A204.1 (cell line): ENCODE measurements around the gene STX17.
"Not testable (repeated sequence)": the region's sequence is repeated elsewhere in the genome, so short reads cannot be mapped to it uniquely, and the experiment has no call there.

ENCODE experiments used
- FAIRE-seq: peaks from 2 replicates; lab custom pipeline; 2012; peaks lifted over from hg19 to GRCh38; lab: Jason Lieb, UNC

The STX17 gene

DNA sequence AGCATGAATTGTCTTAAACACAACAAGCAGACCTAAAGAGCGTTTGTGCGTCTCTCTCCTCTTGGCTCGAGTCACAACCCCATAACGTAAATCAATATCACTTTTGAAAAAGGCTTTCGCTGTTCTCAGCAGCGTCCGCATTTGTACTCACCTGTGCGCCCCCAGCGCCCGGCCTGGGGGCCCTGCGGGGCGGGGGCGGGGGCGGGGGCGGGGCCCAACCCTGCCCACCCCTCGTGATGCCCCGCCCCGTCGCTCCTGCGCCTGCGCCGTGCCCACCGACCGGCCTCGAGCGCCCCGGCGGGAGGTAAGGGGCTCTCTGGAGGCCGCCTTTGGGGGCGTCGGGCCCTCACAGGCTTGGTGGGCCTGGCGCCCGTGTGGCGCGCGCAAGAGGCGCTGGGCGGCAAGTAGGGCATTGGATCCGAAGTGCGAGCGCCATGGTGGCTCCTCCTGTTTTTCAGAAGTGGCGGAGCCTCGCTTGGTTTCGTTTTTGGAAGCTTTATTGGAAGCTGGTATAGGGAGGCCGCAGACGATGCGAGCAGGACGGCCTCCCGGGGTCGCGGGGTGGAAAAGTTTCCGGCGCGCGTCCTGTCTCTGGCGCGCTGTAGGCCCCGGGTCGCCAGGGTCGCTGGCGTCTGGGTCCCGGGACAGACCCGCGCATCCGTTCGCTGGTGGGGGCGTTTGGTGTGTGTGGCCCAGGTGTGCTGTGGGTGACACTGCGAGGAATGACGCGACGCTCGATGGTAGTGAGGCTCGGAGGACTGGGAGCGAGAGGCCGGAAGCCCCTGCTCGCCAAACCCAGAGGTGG, at the start of gene STX17:
STX17 (plus strand) TSS at position 252 of the 805 bp plus-strand sequence. CDS start 8,586 bp downstream, outside the sequence.
- FAIRE-seq, result no peak

DNA sequence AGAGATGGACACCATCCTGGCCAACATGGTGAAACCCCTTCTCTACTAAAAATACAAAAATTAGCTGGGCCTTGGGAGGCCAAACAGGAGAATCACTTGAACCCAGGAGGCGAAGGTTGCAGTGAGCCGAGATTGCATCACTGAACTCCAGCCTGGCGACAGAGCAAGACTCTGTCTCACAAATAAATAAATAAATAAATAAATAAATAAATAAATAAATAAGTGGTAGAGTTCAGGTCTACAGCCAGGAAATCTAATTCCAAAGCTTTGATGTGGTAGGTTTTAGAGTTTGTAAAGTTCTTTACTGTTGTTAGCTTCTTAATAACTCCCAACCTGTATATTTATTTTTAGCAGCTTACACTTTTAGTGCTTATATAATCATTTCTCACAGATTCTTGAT, 48.9 kb upstream of the STX17 start:
- FAIRE-seq, result not testable (repeated sequence)

DNA sequence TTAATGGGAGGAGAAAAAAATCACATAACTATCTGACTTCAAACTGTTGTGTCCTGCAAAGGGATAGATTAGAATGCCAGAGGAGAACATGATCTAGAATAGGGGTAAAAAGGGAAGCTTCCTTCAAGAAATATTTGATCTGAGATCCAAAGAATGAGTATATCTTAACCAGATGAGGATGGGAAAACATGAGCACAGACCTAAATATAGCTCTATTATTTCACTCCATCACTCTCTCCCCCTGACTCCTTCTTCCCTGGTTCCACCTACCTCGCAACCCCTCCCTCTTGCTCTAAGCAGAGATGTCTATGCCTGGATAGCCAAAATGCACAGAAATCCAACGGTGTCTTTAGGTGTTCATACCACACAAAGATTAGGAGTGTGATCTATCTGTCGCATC, 48.4 kb upstream of the STX17 start:
- FAIRE-seq, result no peak

DNA sequence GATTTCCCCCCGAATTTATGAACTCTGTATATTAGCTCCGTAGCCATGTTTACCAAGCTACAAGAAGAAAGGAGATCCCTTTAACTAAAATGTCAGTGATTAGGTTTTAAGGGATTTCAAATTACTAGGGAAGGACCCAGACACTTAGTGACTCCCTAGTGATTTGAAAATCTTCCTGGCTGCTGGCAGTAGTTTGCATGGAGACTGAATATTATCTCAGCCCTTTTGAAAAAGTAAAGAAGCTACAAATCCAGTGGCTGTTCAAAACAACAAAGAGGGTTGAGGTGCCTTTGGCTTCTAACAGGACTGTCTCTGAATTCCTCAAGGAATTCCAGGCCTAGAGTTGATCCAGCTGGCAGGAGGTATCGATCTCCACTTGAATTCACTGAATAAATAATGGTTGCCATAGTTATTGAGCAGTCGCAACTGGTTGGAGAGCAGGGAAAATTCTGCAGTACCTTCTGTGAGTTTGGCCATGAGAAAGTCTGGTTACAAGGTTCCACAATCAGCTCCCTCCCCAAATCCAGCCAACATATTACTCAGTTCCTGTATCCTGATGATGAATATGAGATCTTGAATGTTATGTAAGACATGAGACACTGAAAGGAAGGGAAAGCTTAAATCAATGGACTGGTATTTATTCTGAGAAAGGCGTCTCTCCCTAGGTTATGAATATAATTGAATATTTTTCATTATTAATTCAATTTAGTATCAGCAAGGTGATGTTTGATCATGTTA, 47.0 kb upstream of the STX17 start:
- FAIRE-seq, result no peak

DNA sequence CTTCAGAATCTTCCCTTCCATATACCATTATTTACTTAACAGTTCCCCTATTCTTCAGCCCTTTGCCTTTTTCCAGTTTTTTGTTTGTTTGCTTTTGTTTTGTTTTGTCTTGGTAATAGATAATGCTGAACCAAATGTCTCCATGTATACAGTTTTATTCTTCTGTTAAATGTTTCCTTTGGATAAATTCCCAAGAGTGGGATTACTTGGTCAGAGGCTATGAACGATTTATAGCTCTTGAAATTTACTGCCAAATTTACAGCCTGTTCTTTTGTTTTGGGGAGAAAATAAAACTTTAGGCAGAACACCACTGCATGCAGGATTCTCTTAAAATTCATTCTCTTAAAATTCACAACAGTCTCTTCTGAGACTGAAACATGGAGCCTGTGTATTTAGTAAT, 46.2 kb upstream of the STX17 start:
- no peak for FAIRE-seq

DNA sequence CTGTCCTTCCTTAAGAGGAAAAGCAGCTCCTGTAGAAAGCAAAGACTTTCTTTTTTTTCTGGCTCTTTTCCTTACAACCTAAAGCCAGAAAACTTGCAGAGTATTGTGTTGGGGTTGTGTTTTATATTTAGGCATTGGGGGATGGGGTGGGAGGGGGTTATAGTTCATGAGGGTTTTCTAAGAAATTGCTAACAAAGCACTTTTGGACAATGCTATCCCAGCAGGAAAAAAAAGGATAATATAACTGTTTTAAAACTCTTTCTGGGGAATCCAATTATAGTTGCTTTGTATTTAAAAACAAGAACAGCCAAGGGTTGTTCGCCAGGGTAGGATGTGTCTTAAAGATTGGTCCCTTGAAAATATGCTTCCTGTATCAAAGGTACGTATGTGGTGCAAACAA, 42.5 kb upstream of the STX17 start:
- no peak for FAIRE-seq

DNA sequence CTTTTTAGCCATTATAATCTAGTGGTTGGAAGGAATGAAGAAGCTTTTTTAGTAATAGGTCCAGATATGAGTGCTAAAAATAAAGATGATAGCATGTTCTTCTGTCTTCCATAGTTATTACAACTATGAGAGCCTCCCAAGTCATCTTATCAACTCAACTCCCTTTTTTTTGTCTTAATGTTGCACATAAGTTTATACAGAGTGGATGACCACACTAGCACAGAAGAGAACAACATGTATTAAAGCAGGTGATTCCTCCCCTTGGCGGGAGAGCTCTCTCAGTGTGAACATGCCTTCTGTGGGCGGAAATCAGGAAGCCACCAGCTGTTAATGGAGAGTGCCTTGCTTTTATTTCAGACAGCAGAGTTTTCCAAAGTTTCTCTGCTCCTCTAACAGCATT, 40.1 kb upstream of the STX17 start:
- FAIRE-seq, result no peak

DNA sequence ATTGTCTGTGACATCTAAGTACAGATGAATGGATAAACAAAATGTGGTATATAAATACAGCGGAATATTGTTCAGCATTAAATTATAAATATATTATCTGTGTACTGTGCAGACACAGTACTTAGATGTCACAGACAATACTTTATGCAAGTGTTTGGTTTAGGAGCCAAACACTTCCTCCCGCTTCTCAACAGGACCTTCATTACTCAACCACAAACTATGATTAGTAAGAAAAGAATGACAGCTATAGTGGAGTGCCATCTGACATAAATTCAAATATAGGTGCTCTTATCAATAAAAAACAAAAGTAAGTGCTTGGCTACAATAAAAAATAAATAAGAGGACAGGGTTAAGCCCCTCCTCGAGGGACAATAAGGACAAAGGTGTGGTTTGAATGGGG, 38.9 kb upstream of the STX17 start:
- no peak for FAIRE-seq

DNA sequence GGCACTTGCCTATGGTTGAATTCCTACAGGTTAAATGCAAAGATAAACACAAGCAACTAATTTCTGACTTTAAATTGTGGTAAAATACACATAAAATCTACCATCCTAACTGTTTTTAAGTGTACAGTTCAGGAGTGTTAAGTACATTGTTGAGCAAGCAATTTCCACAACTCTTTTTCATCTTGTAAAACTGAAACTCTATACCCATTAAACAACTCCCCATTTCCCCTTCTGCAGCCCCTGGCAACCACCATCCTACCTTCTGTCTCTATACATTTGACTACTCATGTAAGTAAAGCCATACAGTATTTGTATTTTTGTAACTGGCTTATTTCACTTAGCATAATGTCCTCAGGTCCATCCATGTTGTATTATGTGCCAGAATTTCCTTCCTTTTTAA, 38.5 kb upstream of the STX17 start:
- FAIRE-seq, result no peak

DNA sequence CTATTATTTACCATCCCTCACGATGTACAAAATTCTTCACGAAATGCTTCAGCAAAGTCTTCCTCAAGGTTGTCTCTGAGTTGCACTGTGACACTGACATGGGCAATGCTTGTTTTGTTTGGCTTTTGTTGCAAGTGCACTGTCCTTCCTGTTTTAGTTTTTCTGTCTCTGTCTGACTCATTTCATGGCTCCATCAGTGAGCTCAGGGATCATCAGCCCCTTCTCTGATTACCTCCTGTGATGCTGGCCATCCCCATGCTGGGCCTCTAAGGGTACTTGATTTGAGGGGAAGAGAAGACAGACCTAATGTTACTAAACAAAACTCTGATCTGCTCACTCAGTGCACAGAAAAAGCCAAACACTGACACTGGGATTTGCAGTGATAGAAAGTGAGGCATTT, 37.6 kb upstream of the STX17 start:
- FAIRE-seq, result no peak

DNA sequence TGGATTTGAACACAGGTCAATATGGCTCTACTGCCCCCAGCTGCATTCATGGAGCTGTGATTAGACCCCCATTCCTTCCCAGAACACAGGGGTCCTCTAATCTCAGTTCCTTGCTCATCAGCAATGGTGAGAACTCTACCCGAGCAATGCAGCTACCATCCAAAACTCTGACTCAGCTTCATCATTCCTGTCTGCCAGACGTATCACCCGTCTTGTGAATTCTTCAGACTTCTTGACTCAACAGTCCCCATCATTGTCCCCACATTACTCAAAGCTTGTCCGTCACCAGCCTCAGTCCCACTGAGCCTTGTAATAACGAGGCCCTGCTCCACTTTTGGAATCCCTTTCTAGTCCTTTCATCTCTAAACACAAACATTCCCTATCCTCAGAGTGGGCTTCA, 36.3 kb upstream of the STX17 start:
- FAIRE-seq, result no peak

DNA sequence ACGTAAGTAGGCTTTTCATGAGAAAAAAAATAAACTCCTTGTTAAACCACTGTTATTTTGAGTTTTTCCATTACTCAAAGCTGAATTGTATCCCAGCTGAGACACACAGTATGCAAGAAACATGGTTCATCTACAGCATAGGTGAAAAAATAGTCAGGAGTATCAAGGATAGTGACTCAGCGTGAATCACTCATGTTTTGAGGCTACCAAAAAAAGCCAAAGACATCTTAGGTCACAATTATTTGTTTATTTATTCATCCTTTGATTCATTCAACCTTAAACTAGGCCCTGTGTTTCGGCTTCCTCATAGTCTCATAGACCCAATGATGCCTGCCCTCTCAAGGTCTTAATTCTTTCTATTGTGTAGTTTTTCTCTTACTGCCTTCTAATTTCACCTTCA, 32.9 kb upstream of the STX17 start:
- FAIRE-seq, result no peak

DNA sequence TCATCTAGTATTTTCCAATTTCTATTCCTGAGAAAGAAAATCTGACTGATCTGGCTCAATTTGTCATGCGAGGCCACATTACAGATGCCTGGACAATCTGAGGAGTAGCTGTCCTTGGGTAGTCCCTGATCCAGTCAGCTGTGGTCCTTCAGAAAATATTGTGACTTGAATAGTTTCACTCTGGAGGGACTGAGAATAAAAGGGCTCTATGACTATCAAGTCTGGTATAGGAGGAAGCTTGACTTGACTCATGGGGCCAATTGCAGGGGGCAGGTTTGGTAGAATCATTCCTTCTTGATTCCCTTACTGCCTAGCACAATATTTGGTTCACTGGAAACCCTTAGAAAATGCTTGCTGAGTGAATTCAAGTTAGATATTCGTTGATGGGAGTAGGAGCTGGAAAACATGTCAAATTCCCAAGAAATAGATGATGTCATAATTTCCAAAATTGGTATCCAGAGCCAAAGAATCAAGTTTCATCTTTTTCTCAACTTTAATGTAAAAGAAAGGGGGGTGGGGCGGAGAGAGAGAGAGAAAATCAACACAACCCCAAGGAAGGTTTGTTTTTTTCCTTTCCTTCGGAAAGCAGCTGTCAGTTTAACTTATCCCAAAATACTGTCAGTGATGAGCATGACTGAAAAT, 32.4 kb upstream of the STX17 start:
- no peak for FAIRE-seq

DNA sequence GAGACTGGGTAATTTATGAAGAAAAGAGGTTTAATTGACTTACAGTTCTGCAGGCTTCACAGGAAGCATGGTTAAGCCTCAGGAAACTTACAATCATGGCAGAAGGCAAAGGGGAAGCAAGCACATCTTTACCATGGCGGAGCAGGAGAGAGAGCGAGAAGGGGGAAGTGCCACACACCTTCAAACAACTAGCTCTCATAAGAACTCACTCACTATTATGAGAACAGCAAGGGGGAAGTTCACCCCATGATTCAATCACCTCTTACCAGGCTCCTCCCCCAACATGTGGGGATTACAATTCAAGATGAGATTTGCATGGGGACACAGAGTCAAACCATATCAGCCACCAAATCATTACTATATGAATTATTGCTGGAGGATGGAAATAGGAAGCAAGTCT, 30.3 kb upstream of the STX17 start:
- FAIRE-seq, result no peak

DNA sequence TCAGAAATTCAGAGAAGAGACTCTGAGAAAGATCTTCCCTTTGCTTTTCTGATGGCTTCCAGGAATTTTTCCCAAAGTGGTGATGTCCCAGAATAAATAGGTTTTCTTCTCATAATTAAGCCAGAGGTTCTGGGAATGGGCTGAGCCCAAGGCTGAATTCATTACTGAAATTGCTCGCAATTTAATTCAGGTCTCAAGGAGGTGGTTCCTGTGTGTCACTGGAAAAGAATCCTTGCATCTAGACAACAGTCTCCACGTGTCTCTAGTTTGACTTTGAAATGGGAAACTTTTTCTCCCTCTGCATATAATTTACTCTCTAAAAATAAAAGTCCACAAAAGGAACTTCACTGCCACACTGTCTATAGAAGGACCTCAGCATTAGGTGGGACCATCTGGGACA, 27.8 kb upstream of the STX17 start:
- FAIRE-seq, result no peak

DNA sequence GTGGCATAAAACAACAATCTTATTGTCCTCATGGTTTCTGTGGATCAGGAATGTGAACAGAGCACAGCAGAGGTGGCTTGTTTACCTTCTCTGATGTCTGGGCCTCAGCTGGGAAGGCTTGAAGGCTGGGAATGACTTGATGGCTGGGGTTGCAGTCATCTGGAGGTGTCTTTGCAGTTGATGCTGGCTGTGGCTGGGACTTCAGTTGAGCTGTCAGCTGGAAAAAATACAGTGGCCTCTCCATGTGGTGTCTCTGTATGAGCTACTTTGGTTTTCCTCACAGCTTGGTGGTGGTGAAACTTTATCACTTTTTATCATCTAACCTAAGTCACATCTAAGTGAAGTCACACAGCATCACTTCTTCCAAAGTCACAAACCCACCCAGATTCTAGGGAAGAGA, 24.7 kb upstream of the STX17 start:
- no peak for FAIRE-seq

DNA sequence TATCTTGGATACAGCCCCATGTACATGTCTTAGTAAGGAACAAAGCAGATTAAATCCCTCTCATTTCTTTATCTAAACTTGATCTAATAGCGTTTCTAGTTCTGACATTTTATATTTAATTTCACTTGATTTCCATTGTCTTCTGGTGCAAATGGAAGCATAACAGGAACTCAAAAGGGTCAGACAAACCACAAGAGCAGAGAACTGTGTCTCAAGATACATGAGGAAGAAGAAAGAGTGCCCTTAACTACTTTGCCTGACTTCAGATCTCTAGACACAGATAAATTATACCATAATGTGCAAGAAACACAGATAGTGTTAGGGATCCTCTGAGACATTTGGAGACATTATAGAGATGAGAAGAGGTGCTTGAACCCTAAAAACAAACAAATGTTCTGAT, 20.7 kb upstream of the STX17 start:
- no peak for FAIRE-seq

DNA sequence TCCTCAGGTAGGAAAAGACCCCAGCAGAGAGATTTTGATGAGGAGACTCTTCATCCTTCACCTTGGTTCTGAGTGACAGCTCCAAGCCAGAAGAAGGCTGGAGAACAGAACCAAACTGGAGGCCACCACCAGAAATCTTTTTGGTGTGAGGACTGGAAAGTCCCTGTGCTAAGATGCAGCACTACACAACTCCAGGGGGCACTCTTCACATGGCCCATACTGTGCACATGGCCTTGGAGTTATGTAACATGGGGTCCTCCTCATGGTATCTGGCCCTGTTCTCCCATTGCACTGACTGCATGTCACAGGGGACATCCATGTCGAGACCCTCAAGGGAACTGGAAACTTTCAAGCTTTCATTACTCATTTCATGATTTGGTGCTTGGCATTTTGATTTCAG, 17.3 kb upstream of the STX17 start:
- no peak for FAIRE-seq

DNA sequence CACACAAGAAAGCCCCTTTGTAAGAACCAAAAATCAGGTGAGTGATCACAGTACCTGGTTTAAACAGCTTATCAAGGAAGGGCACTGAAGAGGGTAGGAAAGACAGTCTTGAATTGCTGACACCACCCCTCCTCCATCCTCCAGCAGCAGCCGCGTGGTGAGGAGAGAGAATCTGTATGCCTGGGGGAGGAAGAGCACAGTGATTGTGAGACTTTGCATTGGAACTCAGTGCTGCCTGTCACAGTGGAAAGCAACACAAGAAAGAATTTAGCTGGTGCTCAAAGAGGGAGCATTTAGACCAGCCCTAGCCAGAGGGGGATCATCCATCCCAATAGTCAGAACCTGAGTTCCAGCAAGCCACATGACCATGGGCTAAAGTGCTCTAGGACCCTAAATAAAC, 11.6 kb upstream of the STX17 start:
- FAIRE-seq, result no peak

DNA sequence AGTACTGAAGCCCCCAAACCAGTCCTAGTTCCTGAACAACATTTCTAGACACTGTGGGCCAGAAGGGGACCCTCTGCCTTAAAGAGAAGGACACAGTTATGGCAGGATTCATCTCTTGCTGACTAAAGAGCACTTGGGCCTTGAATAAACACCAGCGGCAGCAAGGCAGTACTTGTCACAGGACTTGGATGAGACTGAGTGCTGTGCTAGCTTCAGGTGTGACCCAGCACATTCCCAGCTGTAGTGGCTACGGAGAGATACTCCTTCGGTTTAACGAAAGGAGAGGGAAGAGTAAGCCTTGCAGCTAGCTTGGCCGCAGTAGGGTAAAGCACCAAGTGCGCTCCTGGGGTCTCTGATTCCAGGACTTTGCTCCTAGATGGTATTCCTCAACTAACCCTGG, 10.9 kb upstream of the STX17 start:
- FAIRE-seq, result no peak

DNA sequence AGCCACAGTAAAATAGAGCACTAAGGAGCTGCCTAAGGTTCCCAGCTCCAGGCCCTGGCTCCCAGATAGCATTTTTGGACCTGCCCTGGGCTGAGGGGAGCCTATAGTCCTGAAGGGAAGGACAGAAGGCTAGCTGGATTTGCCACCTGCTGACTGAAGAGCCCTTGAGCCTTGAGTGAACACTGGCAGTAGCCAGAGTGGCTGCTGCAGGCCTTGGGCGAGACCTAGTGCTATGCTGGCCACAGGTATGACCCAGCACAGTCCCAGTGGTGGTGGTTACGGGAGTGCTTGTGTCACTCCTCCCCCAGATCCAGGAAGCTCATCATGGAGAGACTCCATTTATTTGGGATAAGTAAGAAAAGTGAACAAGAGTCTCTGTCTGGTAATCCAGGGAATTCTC, 10.3 kb upstream of the STX17 start:
- no peak for FAIRE-seq

DNA sequence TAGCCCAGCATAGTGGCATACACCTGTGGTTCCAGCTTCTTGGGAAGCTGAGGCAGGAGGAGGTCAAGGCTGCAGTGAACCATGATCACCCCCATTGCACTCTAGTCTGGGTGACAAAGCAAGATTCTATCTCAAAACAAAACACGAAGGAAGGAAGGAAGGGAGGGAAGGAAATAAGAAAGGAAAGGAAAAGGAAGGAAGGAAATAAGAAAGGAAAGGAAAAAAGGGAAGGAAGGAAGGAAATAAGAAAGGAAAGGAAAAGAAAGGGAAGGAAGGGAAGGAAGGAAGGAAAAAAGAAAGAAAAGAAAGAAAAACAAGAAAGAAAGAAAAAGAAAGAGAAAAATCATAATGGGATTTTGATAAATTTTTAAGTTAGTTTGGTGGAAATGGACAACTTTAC, 3.1 kb upstream of the STX17 start:
- FAIRE-seq, result no peak

DNA sequence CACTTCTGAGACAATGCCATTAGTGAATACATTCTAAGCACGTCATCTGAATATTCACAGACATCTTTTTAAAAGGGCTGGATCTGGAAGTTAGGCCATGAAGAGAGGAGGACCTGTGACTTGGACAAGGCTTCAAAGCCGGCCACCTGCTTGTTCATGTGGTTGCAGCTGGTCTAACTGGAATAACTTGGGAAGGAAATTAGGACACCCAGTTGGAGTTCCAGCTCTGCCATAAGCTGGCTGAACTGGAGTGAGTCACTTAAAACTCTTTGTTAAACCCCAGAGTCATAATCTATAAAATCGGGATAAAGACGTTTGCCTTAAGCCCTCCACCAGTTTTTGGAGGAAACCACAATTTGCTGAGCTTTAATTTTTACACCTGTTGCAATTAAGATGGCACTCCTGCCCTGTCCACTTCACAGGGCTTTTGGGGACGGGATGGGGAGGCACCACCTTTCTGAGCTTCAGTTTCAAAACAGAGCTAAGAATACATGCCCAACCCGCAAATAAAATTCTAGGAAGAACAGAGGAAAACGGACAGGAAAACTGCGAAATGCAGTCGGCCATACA, 536 bp upstream of the STX17 start:
- no peak for FAIRE-seq
